T-helper 17 cell (primary cell): Measurements from ENCODE around the gene NKAPL. TPM values are rescaled to one million over a fixed set of nuclear protein-coding genes. Genes with fewer than 3 reads are reported as not detected.
A peak's percentile ranks its signal among the peaks of the same experiment; 100 is the strongest.

Experiments used
- ATAC-seq: fragments of 150-1000 bp; cut with Tn5 transposase; 2 replicates; pipeline ENCODE4 v1.10.0; 2021; ENCODE audit warnings: mild to moderate bottlenecking, moderate library complexity
- DNase-seq, 3 donors: peaks; one replicate each; pipeline versions ENCODE4 v3.0.0 to v3.0.0-alpha.2; 2020 to 2021
- H3K9me3 ChIP-seq: one replicate; pipeline ENCODE4 v1.7.0; 2013; ENCODE audit warnings: low read length, mild to moderate bottlenecking; ENCODE audit not compliant: control insufficient read depth, poor library complexity, severe bottlenecking
- H3K27ac Mint-ChIP-seq: one replicate; pipeline ENCODE4 v1.8.0; 2022; ENCODE audit warnings: mild to moderate bottlenecking, moderate library complexity, mixed read lengths
- H3K27me3 Mint-ChIP-seq: one replicate; pipeline ENCODE4 v1.8.0; 2022; ENCODE audit warnings: mixed read lengths
- H3K36me3 Mint-ChIP-seq: one replicate; pipeline ENCODE4 v1.8.0; 2022; ENCODE audit warnings: low read depth, mixed read lengths
- H3K4me1 Mint-ChIP-seq: one replicate; pipeline ENCODE4 v1.8.0; 2022; ENCODE audit warnings: mild to moderate bottlenecking, mixed read lengths
- H3K4me3 Mint-ChIP-seq: one replicate; pipeline ENCODE4 v1.8.0; 2022; ENCODE audit warnings: mild to moderate bottlenecking, moderate library complexity, mixed read lengths
- total RNA-seq, 4 donors: library from RNA in 2 of 4; stranded (reverse) in 2 of 4; gene quantifications; one replicate each; pipeline ENCODE4 v1.2.3 and lab custom pipeline; 2022 to 2026

The NKAPL gene
- total RNA-seq, 2 donors from 2014 or later, result not detected

- Mint-ChIP-seq H3K4me3 (no peak overlapping the region), H3K27ac (no peak overlapping the region), H3K4me1 (peaks cover 16% of the 10 kb centered on the region), H3K36me3 (no peaks in the 10 kb centered on the region), H3K27me3 (peaks cover 10% of the 10 kb centered on the region)
- H3K9me3 ChIP-seq, result no peaks in the 10 kb centered on the region
- ATAC-seq, result no peak
- no peak for DNase-seq
Measured at GRCh38 chr6:28254121-28254519, 5.0 kb upstream of the NKAPL start.

- Mint-ChIP-seq H3K27ac (no peak overlapping the region), H3K27me3 (peaks cover 17% of the 10 kb centered on the region), H3K4me1 (peaks cover 5% of the 10 kb centered on the region), H3K36me3 (peaks cover 2% of the 10 kb centered on the region), H3K4me3 (no peak overlapping the region)
- no peak for DNase-seq
- no peaks in the 10 kb centered on the region for H3K9me3 ChIP-seq
- no peak for ATAC-seq
Measured at GRCh38 chr6:28257042-28257441, 2.1 kb upstream of the NKAPL start.

- Mint-ChIP-seq H3K36me3 (peaks cover 2% of the 10 kb centered on the region), H3K27ac (no peak overlapping the region), H3K4me1 (no peaks in the 10 kb centered on the region), H3K4me3 (no peak overlapping the region), H3K27me3 (peaks cover 6% of the 10 kb centered on the region)
- ATAC-seq (no peak), DNase-seq (no peak)
- H3K9me3 ChIP-seq, result no peaks in the 10 kb centered on the region
Measured at GRCh38 chr6:28263922-28264321, 4.8 kb downstream of the NKAPL start.

- H3K9me3 ChIP-seq, result no peaks in the 10 kb centered on the region
- DNase-seq, result no peak
- Mint-ChIP-seq H3K36me3 (peaks cover 2% of the 10 kb centered on the region), H3K4me3 (no peak overlapping the region), H3K4me1 (peaks cover 2% of the 10 kb centered on the region), H3K27ac (no peak overlapping the region), H3K27me3 (peaks cover 6% of the 10 kb centered on the region)
- ATAC-seq, result no peak
Measured at GRCh38 chr6:28264834-28265401, 5.8 kb downstream of the NKAPL start.

- DNase-seq, result no peak
- H3K9me3 ChIP-seq, result no peaks in the 10 kb centered on the region
- no peaks in the 10 kb centered on the region for H3K36me3 Mint-ChIP-seq
- H3K27ac Mint-ChIP-seq, result no peak overlapping the region
- H3K27me3 Mint-ChIP-seq, result no peaks in the 10 kb centered on the region
- H3K4me3 Mint-ChIP-seq, result no peak overlapping the region
- peaks cover 11% of the 10 kb centered on the region for H3K4me1 Mint-ChIP-seq
- ATAC-seq, result no peak
Measured at GRCh38 chr6:28266563-28266961, 7.5 kb downstream of the NKAPL start.

- H3K9me3 ChIP-seq, result no peaks in the 10 kb centered on the region
- Mint-ChIP-seq H3K27me3 (no peaks in the 10 kb centered on the region), H3K4me3 (no peak within 1 kb of the TSS), H3K36me3 (no peaks in the 10 kb centered on the region), H3K4me1 (peaks cover 11% of the 10 kb centered on the region), H3K27ac (no peak within 1 kb of the TSS)
- ATAC-seq (peak; percentile 97), DNase-seq (peak; percentile 46 to 84 (median 54))
Measured at GRCh38 chr6:28266962-28267694, 8.0 kb downstream of the NKAPL start, which contains the start of gene ZSCAN26. ZSCAN26 (plus strand) TSS chr6:28267143; CDS start chr6:28271920, 4,777 bp downstream.

- Mint-ChIP-seq H3K27me3 (no peaks in the 10 kb centered on the region), H3K27ac (no peak overlapping the region), H3K4me3 (no peak overlapping the region), H3K4me1 (peaks cover 11% of the 10 kb centered on the region), H3K36me3 (peaks cover 2% of the 10 kb centered on the region)
- DNase-seq (no peak), ATAC-seq (no peak)
- H3K9me3 ChIP-seq, result no peaks in the 10 kb centered on the region
Measured at GRCh38 chr6:28267695-28268059, 8.6 kb downstream of the NKAPL start.

- no peak for ATAC-seq
- H3K9me3 ChIP-seq, result no peaks in the 10 kb centered on the region
- DNase-seq, result no peak
- H3K4me1 Mint-ChIP-seq, result peaks cover 15% of the 10 kb centered on the region
- H3K27ac Mint-ChIP-seq, result no peak overlapping the region
- H3K4me3 Mint-ChIP-seq, result no peak overlapping the region
- no peaks in the 10 kb centered on the region for H3K27me3 Mint-ChIP-seq
- H3K36me3 Mint-ChIP-seq, result peaks cover 5% of the 10 kb centered on the region
Measured at GRCh38 chr6:28269492-28269891, 10.4 kb downstream of the NKAPL start.

GRCh38 chr6:28274888-28275287, 15.8 kb downstream of the NKAPL start:
- H3K4me1 Mint-ChIP-seq, result peaks cover 17% of the 10 kb centered on the region
- peak overlapping the region; percentile 41 for H3K27ac Mint-ChIP-seq
- H3K36me3 Mint-ChIP-seq, result peaks cover 13% of the 10 kb centered on the region
- DNase-seq, result no peak
- H3K9me3 ChIP-seq, result no peaks in the 10 kb centered on the region
- no peaks in the 10 kb centered on the region for H3K27me3 Mint-ChIP-seq
- no peak overlapping the region for H3K4me3 Mint-ChIP-seq
- no peak for ATAC-seq

- Mint-ChIP-seq H3K36me3 (peaks cover 13% of the 10 kb centered on the region), H3K4me3 (no peak overlapping the region), H3K27me3 (peaks cover 7% of the 10 kb centered on the region), H3K4me1 (peaks cover 8% of the 10 kb centered on the region), H3K27ac (no peak overlapping the region)
- no peaks in the 10 kb centered on the region for H3K9me3 ChIP-seq
- DNase-seq (no peak), ATAC-seq (no peak)
Measured at GRCh38 chr6:28277746-28278145, 18.6 kb downstream of the NKAPL start.

GRCh38 chr6:28280595-28281287, 21.6 kb downstream of the NKAPL start:
- H3K36me3 Mint-ChIP-seq, result peaks cover 7% of the 10 kb centered on the region
- H3K4me1 Mint-ChIP-seq, result no peaks in the 10 kb centered on the region

GRCh38 chr6:28281288-28282064, 22.4 kb downstream of the NKAPL start, which contains the start of gene PGBD1:
PGBD1 (plus strand) TSS chr6:28281572; CDS start chr6:28283814, 2,242 bp downstream.
- Mint-ChIP-seq H3K36me3 (peaks cover 3% of the 10 kb centered on the region), H3K4me3 (peak within 1 kb of the TSS; percentile 82), H3K27me3 (peaks cover 23% of the 10 kb centered on the region), H3K4me1 (no peaks in the 10 kb centered on the region), H3K27ac (no peak within 1 kb of the TSS)
- DNase-seq, result peak; percentile 7 to 13 (median 9)
- ATAC-seq, result peak; percentile 77
- H3K9me3 ChIP-seq, result no peaks in the 10 kb centered on the region

More at GRCh38 chr6:28280595-28281287, 21.6 kb downstream of the NKAPL start:
- peaks cover 19% of the 10 kb centered on the region for H3K27me3 Mint-ChIP-seq
- DNase-seq, result no peak
- no peaks in the 10 kb centered on the region for H3K9me3 ChIP-seq
- peak overlapping the region; percentile 82 for H3K4me3 Mint-ChIP-seq
- no peak for ATAC-seq
- no peak overlapping the region for H3K27ac Mint-ChIP-seq

GRCh38 chr6:28282926-28283325, 23.8 kb downstream of the NKAPL start:
- Mint-ChIP-seq H3K27me3 (peaks cover 30% of the 10 kb centered on the region), H3K4me1 (peaks cover 1% of the 10 kb centered on the region), H3K4me3 (no peak overlapping the region), H3K27ac (no peak overlapping the region), H3K36me3 (peaks cover 5% of the 10 kb centered on the region)
- ATAC-seq, result no peak
- H3K9me3 ChIP-seq, result no peaks in the 10 kb centered on the region
- no peak for DNase-seq
